ENCODE results near the gene LRBA. TPM values are rescaled to one million over a fixed set of nuclear protein-coding genes. Genes with fewer than 3 reads are reported as not detected.

Gene LRBA
- total RNA-seq, 8 experiments from 2014 or later: 15.9 to 71.4 (median 24.7) TPM

GRCh38 chr4:150457802-150458201, 557.3 kb downstream of the LRBA start:
- in situ Hi-C loops (cut with MboI; ENCODE audit: low pct_unique_long_range_greater_than_20kb in 2 of 9, low sequenced_read_pairs in 9 of 9, unreplicated experiment in 9 of 9): no loop called here
- Histone ChIP-seq H3K4me1 (replicated peaks in 1 of 2) (no peaks in the 10 kb centered on the region), H3K27ac (no peak overlapping the region), H3K4me3 (no peak overlapping the region)
- no peak for ATAC-seq (replicated peaks in 6 of 8)
- 43 to 100% (median 93%) methylated on average over 1 of the region's 1 CpG; no CpG with 5 or more reads in 2 of the 10 experiments for WGBS, 10 experiments

DNA sequence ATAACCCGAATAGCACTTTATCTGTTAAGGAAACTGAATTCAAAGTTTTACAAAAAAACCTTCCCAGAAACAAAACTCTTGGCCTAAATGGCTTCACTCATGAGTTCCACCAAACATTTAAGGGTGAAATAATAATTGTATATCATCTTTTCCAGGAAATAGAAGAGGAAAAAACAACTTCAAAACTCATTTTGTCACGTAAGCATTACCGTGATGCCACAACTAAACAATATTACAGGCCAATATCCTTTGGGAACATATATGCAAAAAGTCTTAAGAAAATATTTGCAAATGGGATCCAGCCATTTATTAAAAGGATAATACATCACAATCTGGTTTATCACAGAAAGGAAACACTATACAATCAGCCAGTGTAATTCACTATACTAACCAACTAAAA, 563.2 kb downstream of the LRBA start:
- no peak for ATAC-seq (replicated peaks in 6 of 8)
- in situ Hi-C loops (cut with MboI; ENCODE audit: low pct_unique_long_range_greater_than_20kb in 2 of 9, low sequenced_read_pairs in 9 of 9, unreplicated experiment in 9 of 9): no loop called here

GRCh38 chr4:150447356-150447755, 567.7 kb downstream of the LRBA start:
- ATAC-seq (replicated peaks in 6 of 8): no peak
- in situ Hi-C loops (cut with MboI; ENCODE audit: low pct_unique_long_range_greater_than_20kb in 2 of 9, low sequenced_read_pairs in 9 of 9, unreplicated experiment in 9 of 9): no loop called here
- Histone ChIP-seq H3K4me3 (no peak overlapping the region), H3K4me1 (replicated peaks in 1 of 2) (no peaks in the 10 kb centered on the region), H3K27ac (no peak overlapping the region)
- WGBS, 10 experiments: 0 to 100% (median 43%) methylated on average over 1 of the region's 1 CpG; no CpG with 5 or more reads in 3 of the 10 experiments

More for the DNA sequence above, 563.2 kb downstream of the LRBA start:
- no peaks in the 10 kb centered on the region for H3K4me1 ChIP-seq (replicated peaks in 1 of 2)
- 71 to 100% (median 94%) methylated on average over 3 of the region's 3 CpGs for WGBS, 10 experiments
- H3K27ac ChIP-seq: no peak overlapping the region
- no peak overlapping the region for H3K4me3 ChIP-seq

DNA sequence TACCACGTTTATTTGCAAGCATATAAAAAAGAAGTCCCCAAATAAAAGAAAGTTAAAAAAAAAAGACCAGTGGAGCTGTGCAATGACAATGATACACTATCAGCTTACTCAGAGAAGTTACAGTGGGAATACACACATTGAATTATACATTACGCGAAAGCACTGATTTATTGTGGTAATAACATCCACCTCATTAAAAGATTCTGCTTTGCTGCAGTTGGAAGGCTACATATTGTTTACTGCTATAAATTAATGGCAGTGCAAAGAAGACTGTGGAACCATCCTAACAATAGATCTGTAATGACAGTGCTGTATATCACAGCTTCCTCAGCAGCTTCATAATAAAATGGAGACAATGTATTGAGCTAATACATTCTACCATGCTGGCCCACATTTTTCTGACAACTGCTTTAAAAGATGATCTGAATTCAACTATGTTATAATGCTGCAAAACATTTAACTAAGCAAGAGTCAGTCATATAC, 575.6 kb downstream of the LRBA start:
- H3K27ac ChIP-seq: no peak overlapping the region
- no peak overlapping the region for H3K4me3 ChIP-seq
- ATAC-seq (replicated peaks in 6 of 8): peak in 5 of 8 experiments; percentile 96 to 98 (median 98)
- H3K4me1 ChIP-seq (replicated peaks in 1 of 2): peaks cover 0 to 17% of the 10 kb centered on the region in 2 donors
- WGBS, 10 experiments: 40 to 100% (median 70%) methylated on average over 1 to 3 of the region's 3 CpGs
- in situ Hi-C loops (cut with MboI; ENCODE audit: low pct_unique_long_range_greater_than_20kb in 2 of 9, low sequenced_read_pairs in 9 of 9, unreplicated experiment in 9 of 9): no loop called here

GRCh38 chr4:150436598-150437370, 578.3 kb downstream of the LRBA start:
- H3K27ac ChIP-seq: no peak overlapping the region
- in situ Hi-C loops (cut with MboI; ENCODE audit: low pct_unique_long_range_greater_than_20kb in 2 of 9, low sequenced_read_pairs in 9 of 9, unreplicated experiment in 9 of 9): no loop called here
- peak in 1 of 8 experiments; percentile 40 for ATAC-seq (replicated peaks in 6 of 8)
- 52 to 100% (median 100%) methylated on average over 1 to 2 of the region's 2 CpGs; no CpG with 5 or more reads in 1 of the 10 experiments for WGBS, 10 experiments
- no peak overlapping the region for H3K4me3 ChIP-seq
- peaks cover 0 to 17% of the 10 kb centered on the region in 2 donors for H3K4me1 ChIP-seq (replicated peaks in 1 of 2)

- in situ Hi-C loops (cut with MboI; ENCODE audit: low pct_unique_long_range_greater_than_20kb in 2 of 9, low sequenced_read_pairs in 9 of 9, unreplicated experiment in 9 of 9): no loop called here
Measured at GRCh38 chr4:150431221-150431620, 583.9 kb downstream of the LRBA start.

GRCh38 chr4:150425161-150425560, 589.9 kb downstream of the LRBA start:
- WGBS, 10 experiments: 50 to 100% (median 89%) methylated on average over 1 of the region's 1 CpG; no CpG with 5 or more reads in 3 of the 10 experiments
- Histone ChIP-seq H3K4me3 (no peak overlapping the region), H3K27ac (no peak overlapping the region), H3K4me1 (replicated peaks in 1 of 2) (no peaks in the 10 kb centered on the region)
- in situ Hi-C loops (cut with MboI; ENCODE audit: low pct_unique_long_range_greater_than_20kb in 2 of 9, low sequenced_read_pairs in 9 of 9, unreplicated experiment in 9 of 9): no loop called here
- ATAC-seq (replicated peaks in 6 of 8): no peak

More at GRCh38 chr4:150431221-150431620, 583.9 kb downstream of the LRBA start:
- Histone ChIP-seq H3K27ac (no peak overlapping the region), H3K4me1 (replicated peaks in 1 of 2) (no peaks in the 10 kb centered on the region), H3K4me3 (no peak overlapping the region)
- ATAC-seq (replicated peaks in 6 of 8): no peak

DNA sequence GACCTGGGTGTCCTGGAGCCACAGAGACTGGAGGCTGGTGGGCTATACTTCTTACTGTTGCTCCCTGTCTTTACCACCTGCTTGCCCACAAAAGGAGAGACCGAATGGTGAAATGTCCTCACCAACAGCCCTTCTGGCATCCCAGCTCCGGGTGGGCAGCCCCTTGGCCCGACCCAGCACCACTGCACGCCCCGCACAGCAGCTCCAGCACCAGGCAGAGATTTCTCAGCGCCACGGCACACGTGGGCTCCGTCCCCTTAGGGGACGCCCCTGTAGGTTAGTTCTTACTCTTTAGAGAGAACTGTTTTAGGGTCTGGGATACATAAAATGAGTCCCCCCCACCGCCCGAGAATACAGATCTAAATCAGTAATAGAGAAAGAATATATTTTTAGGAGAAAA, 591.6 kb downstream of the LRBA start:
- H3K4me3 ChIP-seq: no peak overlapping the region
- whole genome bisulfite sequencing, 10 experiments: 95 to 100% (median 100%) methylated on average over 1 to 7 of the region's 12 CpGs; no CpG with 5 or more reads in 3 of the 10 experiments
- no peak for ATAC-seq (replicated peaks in 6 of 8)

DNA sequence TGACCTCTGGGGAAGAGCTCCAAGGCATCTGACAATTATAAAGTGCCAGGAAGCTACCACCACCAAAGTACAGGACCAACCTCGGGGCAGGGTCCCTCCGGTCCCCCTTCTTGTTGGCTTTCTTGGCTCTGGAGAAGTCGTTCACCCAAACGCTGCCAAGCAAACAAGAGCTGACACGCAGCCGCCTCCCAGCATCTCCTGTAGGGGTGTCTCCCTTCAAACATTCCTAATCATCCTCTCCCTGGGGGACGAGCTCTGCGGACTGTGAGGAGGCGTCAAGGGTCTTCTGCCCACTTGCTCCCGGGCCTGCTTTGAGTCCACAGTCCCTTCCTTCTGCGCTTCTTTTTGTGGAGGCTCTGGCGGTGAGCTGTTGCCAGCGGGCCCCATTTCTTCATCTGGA, 592.0 kb downstream of the LRBA start:
- 80 to 100% (median 89%) methylated on average over 3 to 7 of the region's 13 CpGs; no CpG with 5 or more reads in 6 of the 10 experiments for WGBS, 10 experiments
- Histone ChIP-seq H3K4me3 (no peak overlapping the region), H3K4me1 (replicated peaks in 1 of 2) (no peaks in the 10 kb centered on the region), H3K27ac (no peak overlapping the region)
- no peak for ATAC-seq (replicated peaks in 6 of 8)
- in situ Hi-C loops (cut with MboI; ENCODE audit: low pct_unique_long_range_greater_than_20kb in 2 of 9, low sequenced_read_pairs in 9 of 9, unreplicated experiment in 9 of 9): no loop called here

More for the DNA sequence above, 591.6 kb downstream of the LRBA start:
- in situ Hi-C loops (cut with MboI; ENCODE audit: low pct_unique_long_range_greater_than_20kb in 2 of 9, low sequenced_read_pairs in 9 of 9, unreplicated experiment in 9 of 9): no loop called here
- Histone ChIP-seq H3K27ac (no peak overlapping the region), H3K4me1 (replicated peaks in 1 of 2) (no peaks in the 10 kb centered on the region)

DNA sequence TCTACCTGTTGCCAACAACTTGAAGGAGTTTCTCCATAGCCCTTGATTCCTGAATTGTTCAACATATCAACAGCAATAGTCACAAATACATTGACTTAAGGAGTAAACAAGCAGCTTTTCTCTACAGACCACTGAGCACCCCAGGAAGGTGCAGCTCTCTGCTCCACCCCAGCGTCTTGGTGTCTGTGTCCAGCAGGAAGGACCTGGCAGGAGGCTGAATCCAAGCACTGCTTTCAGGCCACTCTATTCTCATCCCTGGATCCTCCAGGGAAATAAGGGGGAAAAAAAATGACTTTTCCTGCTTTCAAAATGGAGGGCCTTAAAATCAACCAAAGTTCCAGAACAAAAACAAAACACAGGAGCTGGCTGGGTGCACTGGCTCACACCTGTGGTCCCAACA, 593.5 kb downstream of the LRBA start:
- in situ Hi-C loops (cut with MboI; ENCODE audit: low pct_unique_long_range_greater_than_20kb in 2 of 9, low sequenced_read_pairs in 9 of 9, unreplicated experiment in 9 of 9): no loop called here
- no peak for ATAC-seq (replicated peaks in 6 of 8)

DNA sequence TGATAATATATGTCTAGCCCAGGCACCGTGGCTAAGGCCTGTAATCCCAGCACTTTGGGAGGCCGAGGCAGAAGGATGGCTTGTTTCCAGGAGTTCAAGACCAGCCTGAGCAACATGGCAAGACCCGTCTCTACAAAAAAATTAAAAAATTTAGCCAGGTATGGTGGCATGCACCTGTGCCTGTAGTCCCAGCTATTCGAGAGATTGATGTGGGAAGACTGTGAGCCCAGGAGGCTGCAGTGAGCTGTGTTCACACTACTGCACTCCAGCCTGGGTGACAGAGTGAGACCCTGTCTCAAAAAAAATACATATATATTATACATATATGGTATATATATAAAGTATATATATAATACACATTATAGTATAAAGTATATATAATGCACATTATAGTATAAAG, 595.1 kb downstream of the LRBA start:
- no peak overlapping the region for H3K27ac ChIP-seq
- H3K4me1 ChIP-seq (replicated peaks in 1 of 2): no peaks in the 10 kb centered on the region
- no peak overlapping the region for H3K4me3 ChIP-seq
- in situ Hi-C loops (cut with MboI; ENCODE audit: low pct_unique_long_range_greater_than_20kb in 2 of 9, low sequenced_read_pairs in 9 of 9, unreplicated experiment in 9 of 9): no loop called here
- 89 to 100% (median 94%) methylated on average over 1 to 3 of the region's 4 CpGs; no CpG with 5 or more reads in 7 of the 10 experiments for WGBS, 10 experiments
- no peak for ATAC-seq (replicated peaks in 6 of 8)

More for the DNA sequence above, 593.5 kb downstream of the LRBA start:
- 80 to 100% (median 83%) methylated on average over 1 of the region's 1 CpG; no CpG with 5 or more reads in 7 of the 10 experiments for WGBS, 10 experiments
- no peaks in the 10 kb centered on the region for H3K4me1 ChIP-seq (replicated peaks in 1 of 2)
- H3K27ac ChIP-seq: no peak overlapping the region
- H3K4me3 ChIP-seq: no peak overlapping the region

GRCh38 chr4:150418757-150419410, 596.2 kb downstream of the LRBA start:
- no peak overlapping the region for H3K4me3 ChIP-seq
- 83 to 100% (median 100%) methylated on average over 1 to 4 of the region's 4 CpGs; no CpG with 5 or more reads in 1 of the 10 experiments for WGBS, 10 experiments
- no peak overlapping the region for H3K27ac ChIP-seq
- in situ Hi-C loops (cut with MboI; ENCODE audit: low pct_unique_long_range_greater_than_20kb in 2 of 9, low sequenced_read_pairs in 9 of 9, unreplicated experiment in 9 of 9): no loop called here
- ATAC-seq (replicated peaks in 6 of 8): no peak
- H3K4me1 ChIP-seq (replicated peaks in 1 of 2): no peaks in the 10 kb centered on the region

GRCh38 chr4:150415213-150415612, 599.9 kb downstream of the LRBA start:
- H3K27ac ChIP-seq: no peak overlapping the region
- WGBS, 10 experiments: 25 to 100% (median 100%) methylated on average over 1 of the region's 1 CpG; no CpG with 5 or more reads in 5 of the 10 experiments
- no peak overlapping the region for H3K4me3 ChIP-seq
- peaks cover 0 to 7% of the 10 kb centered on the region in 2 donors for H3K4me1 ChIP-seq (replicated peaks in 1 of 2)
- no peak for ATAC-seq (replicated peaks in 6 of 8)
- in situ Hi-C loops (cut with MboI; ENCODE audit: low pct_unique_long_range_greater_than_20kb in 2 of 9, low sequenced_read_pairs in 9 of 9, unreplicated experiment in 9 of 9): no loop called here
